HG03469 (cell line): ENCODE measurements around the gene UCP1.
A peak's percentile ranks its signal among the peaks of the same experiment; 100 is the strongest.

Experiments used
- ATAC-seq: cut with Tn5 transposase; IDR thresholded peaks from one replicate; pipeline ENCODE4 v1.9.1; 2021; ENCODE audit warnings: mild to moderate bottlenecking, moderate library complexity, moderate number of reproducible peaks; ENCODE audit not compliant: unreplicated experiment

Gene UCP1

GRCh38 chr4:140568507-140569306, at the start of gene UCP1:
Gene UCP1, minus strand, starts transcription at chr4:140568961. Its CDS starts 232 bp downstream, at chr4:140568729.
- ATAC-seq: no peak

- no peak for ATAC-seq
Measured at GRCh38 chr4:140617499-140618248, 48.9 kb upstream of the UCP1 start.

GRCh38 chr4:140615451-140615850, 46.7 kb upstream of the UCP1 start:
- no peak for ATAC-seq

GRCh38 chr4:140612357-140612756, 43.6 kb upstream of the UCP1 start:
- no peak for ATAC-seq

GRCh38 chr4:140611854-140612253, 43.1 kb upstream of the UCP1 start:
- no peak for ATAC-seq

GRCh38 chr4:140609548-140610425, 41.0 kb upstream of the UCP1 start:
- ATAC-seq: peak; percentile 81

GRCh38 chr4:140607852-140608251, 39.1 kb upstream of the UCP1 start:
- no peak for ATAC-seq

GRCh38 chr4:140604544-140604943, 35.8 kb upstream of the UCP1 start:
- ATAC-seq: no peak

GRCh38 chr4:140603286-140603685, 34.5 kb upstream of the UCP1 start:
- no peak for ATAC-seq

GRCh38 chr4:140602714-140603113, 34.0 kb upstream of the UCP1 start:
- ATAC-seq: no peak

- ATAC-seq: no peak
Measured at GRCh38 chr4:140600408-140600807, 31.6 kb upstream of the UCP1 start.

- ATAC-seq: peak; percentile 78
Measured at GRCh38 chr4:140595065-140595464, 26.3 kb upstream of the UCP1 start.

GRCh38 chr4:140584439-140584838, 15.7 kb upstream of the UCP1 start:
- no peak for ATAC-seq

GRCh38 chr4:140581078-140581477, 12.3 kb upstream of the UCP1 start:
- no peak for ATAC-seq

- ATAC-seq: no peak
Measured at GRCh38 chr4:140579278-140579677, 10.5 kb upstream of the UCP1 start.

- ATAC-seq: no peak
Measured at GRCh38 chr4:140575489-140575888, 6.7 kb upstream of the UCP1 start.

- ATAC-seq: no peak
Measured at GRCh38 chr4:140571620-140572019, 2.9 kb upstream of the UCP1 start.

GRCh38 chr4:140569307-140569638, 512 bp upstream of the UCP1 start:
- ATAC-seq: no peak

- no peak for ATAC-seq
Measured at GRCh38 chr4:140559696-140560095, 9.1 kb downstream of the UCP1 start.

GRCh38 chr4:140557831-140558435, 10.8 kb downstream of the UCP1 start:
- no peak for ATAC-seq
